Cardiac fibroblast (primary cell): ENCODE results near the gene CAMSAP2.

ENCODE experiments used
- DNase-seq, 2 donors: peaks; one replicate each; pipeline versions ENCODE4 v3.0.0 to v3.0.0-alpha.2; 2010; ENCODE audit warnings: low read depth in 2 of 2
- H3K4me3 ChIP-seq, 2 donors: replicated peaks in 1 of 2; 1 replicate in 1 of 2; 2 replicates in 1 of 2; pipeline ENCODE4 v1.5.1; 2011; ENCODE audit warnings: low read depth in 2 of 2, low read length in 2 of 2, mild to moderate bottlenecking in 2 of 2, moderate library complexity in 1 of 2
- CTCF ChIP-seq: IDR thresholded peaks from one replicate; pipeline ENCODE4 v1.5.1; 2011; ENCODE audit warnings: low read depth, mild to moderate bottlenecking, low read length, inconsistent platforms

The CAMSAP2 gene

GRCh38 chr1:200874694-200875093 is 136.0 kb downstream of the CAMSAP2 start:
- no peak for TF ChIP-seq CTCF
- no peak for DNase-seq
- no peak overlapping the region for H3K4me3 ChIP-seq

DNA sequence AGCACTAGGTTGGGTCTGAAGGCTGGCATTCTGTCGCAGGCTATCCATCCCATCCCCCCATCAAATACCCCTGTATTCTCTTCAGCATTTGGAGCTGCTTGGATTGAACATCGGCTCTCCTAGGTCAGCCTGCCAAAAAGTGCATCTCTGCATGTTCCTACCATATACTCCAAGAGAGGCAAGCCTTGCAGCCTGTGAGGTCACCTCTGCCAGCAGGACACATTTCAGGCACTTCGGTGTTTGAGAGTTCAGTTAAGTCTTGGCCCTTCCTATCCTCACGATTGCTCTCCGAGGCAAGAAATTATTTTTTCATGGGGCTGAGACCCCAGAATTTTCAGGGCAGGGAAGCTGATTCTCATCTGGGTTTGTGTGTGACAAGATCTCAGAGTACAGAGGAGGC is 136.7 kb downstream of the CAMSAP2 start:
- no peak for TF ChIP-seq CTCF
- H3K4me3 ChIP-seq = no peak overlapping the region
- DNase-seq = no peak

DNA sequence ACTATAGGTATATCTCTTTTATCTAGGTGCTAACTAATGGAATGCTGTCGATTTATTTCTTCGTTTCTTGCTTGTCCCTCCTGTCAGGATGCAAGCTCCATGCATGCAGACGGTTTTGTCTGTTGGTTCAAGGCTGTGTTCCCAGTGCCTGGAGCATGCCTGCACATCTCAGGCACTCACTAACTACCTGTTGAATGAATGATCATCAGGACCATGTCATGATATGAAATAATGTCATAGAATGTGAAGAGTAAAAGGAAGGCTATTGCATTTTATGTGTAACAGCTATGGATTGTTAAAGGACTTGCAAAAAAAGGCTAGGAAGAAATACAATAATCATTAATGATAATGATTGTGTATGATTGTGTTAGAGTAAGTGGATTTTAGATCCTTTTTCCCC is 138.3 kb downstream of the CAMSAP2 start:
- DNase-seq = no peak
- TF ChIP-seq CTCF = no peak
- H3K4me3 ChIP-seq = no peak overlapping the region

DNA sequence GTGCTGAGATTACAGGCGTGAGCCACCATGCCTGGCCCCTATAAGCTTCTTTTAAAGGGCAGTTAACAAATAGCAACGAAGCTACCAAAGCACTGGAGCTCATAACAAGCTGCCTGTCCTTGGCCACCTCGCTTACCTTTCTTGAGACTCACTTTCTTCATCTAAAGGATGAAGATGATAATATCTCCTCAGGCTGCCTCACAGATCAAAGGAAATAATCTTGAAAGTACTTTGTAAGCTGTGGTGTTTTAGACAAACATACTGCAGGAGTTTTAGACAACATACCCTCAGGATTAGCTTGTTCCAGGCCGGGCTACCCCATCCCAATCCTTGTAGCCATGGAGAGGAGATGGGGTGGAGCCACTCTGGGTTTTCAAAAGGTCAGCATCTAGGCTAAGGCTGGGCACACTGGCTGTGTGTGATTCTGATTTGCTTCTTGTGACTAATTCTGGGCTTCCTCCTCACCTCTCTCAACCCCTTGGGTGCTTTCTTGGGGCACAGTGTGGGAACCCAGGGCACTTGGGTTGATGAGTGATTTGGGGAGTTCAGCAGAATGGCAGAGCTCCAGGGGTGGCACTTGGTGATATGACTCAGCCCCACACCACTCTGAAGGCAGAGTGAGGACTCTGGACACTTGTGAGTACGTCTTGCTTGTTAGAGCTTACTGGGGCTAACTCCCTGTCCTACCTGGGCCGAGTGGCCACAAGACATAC is 139.3 kb downstream of the CAMSAP2 start:
- no peak for DNase-seq
- no peak overlapping the region for H3K4me3 ChIP-seq
- TF ChIP-seq CTCF = no peak

GRCh38 chr1:200880212-200880611 is 141.5 kb downstream of the CAMSAP2 start:
- no peak for TF ChIP-seq CTCF
- no peak overlapping the region for H3K4me3 ChIP-seq
- DNase-seq = no peak

DNA sequence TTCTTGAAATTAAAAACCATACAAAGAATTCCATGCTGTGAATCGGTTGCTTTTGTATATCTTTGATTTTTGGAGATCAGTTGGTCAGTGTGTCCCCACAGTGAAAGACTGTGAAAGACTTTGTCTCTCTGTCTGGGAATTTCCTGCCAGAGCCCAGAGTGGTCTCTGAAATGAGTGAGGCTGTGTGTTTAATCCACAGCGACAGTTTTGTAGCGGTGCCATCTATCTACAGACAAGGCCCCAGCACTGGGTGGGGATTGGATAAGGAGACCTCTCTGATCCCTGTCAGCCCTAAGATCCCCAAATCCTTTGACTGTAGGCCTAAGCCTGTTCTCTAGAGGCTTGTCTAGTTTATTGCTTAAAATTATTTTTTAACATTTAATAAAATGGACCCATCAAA is 144.4 kb downstream of the CAMSAP2 start:
- DNase-seq = no peak
- H3K4me3 ChIP-seq = no peak overlapping the region
- no peak for TF ChIP-seq CTCF

DNA sequence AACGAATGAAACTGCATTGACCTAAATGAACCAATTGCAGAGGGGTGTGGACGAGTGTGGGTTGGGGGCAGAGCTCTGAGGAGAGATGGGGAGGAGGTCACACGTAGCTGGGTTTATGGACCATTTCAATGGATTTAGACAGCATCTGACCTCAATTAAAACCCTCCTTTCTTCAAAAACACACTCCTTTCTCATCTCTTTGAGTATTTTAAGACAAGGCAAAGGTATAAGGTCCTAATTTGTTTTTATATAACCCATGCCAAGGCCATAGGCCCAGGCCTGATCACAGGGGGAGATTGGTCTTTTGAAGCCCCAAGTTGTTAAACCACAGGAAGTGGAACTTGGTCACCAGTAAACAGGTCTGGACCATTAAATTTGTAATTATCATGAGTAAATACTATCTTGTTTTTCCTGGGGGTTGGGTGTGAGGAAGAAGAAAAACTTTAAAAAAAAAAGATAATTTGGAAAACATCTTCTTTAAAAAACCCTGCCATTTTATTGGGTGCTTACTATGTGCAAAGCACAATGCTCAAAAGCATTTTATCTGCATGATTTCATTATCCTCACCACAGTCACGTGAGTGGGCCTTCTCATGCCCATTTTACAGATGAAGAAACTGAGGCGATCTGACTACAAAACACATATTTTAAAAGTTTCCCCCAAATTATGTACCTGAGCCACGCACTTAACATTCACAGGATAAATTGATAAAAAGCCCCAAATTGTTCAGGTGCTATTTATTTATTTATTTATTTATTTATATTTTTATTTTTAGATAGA is 147.1 kb downstream of the CAMSAP2 start:
- no peak for TF ChIP-seq CTCF
- no peak for DNase-seq
- H3K4me3 ChIP-seq = no peak overlapping the region
